Ovary (tissue), 9 donors: ENCODE results near the gene MIGA1. TPM values are rescaled to one million over a fixed set of nuclear protein-coding genes. Genes with fewer than 3 reads are reported as not detected.
"Not testable (repeated sequence)": the region's sequence is repeated elsewhere in the genome, so short reads cannot be mapped to it uniquely, and the experiment has no call there.

ENCODE experiments used
- DNase-seq, 5 donors: peaks; one replicate each; pipeline ENCODE4 v3.0.0-alpha.2; 2019 to 2020
- H3K27ac ChIP-seq, 2 donors: fragments of 200-600 bp; one replicate each; pipeline versions ENCODE4 v1.5.1 to v1.8.0; 2019 to 2022
- H3K27me3 ChIP-seq: fragments of 200-600 bp; one replicate; pipeline ENCODE4 v1.8.0; 2022
- H3K36me3 ChIP-seq: fragments of 200-600 bp; sonication (generic); one replicate; pipeline ENCODE4 v1.5.1; 2019
- H3K4me1 ChIP-seq: one replicate; pipeline ENCODE4 v1.8.1; 2013; ENCODE audit warnings: mild to moderate bottlenecking, moderate library complexity; ENCODE audit not compliant: insufficient read depth
- H3K4me3 ChIP-seq: fragments of 200-600 bp; sonication (generic); one replicate; pipeline ENCODE4 v1.5.1; 2017
- H3K9me3 ChIP-seq, 2 donors: fragments of 200-600 bp in 1 of 2; sonication (generic) in 1 of 2; one replicate each; pipeline versions ENCODE4 v1.5.1 to v1.8.1; 2013 to 2019; ENCODE audit warnings: mild to moderate bottlenecking in 1 of 2, moderate library complexity in 1 of 2
- CTCF ChIP-seq, 3 donors: fragments of 450-650 bp in 2 of 3; fragments of 200-600 bp in 1 of 3; IDR thresholded peaks; one replicate each; pipeline versions ENCODE4 v1.5.1 to v1.8.0; 2016 to 2022; ENCODE audit warnings: antibody characterized with exemption in 3 of 3, mild to moderate bottlenecking in 1 of 3
- EP300 ChIP-seq: sonication (generic); formaldehyde crosslinking; IDR thresholded peaks from one replicate; pipeline ENCODE4 v1.6.1; 2017; ENCODE audit warnings: antibody characterized with exemption
- POLR2A ChIP-seq: fragments of 450-650 bp; IDR thresholded peaks from one replicate; pipeline ENCODE4 v1.6.1; 2017; ENCODE audit warnings: antibody characterized with exemption, mild to moderate bottlenecking, moderate library complexity
- WGBS, 3 donors: extraction: QIAGEN DNeasy Blood & Tissue Kit in 1 of 3; methylation state at CpG; one replicate each; pipeline versions ENCODE4 v1.1.5 to v1.1.7; 2013 to 2017; 5-methylcytosine and 5-hydroxymethylcytosine counted together
- intact Hi-C, 4 donors: fragments of 100-400 bp; cut with DNase I; formaldehyde crosslinking; loops; one replicate each; pipeline versions ENCODE4 v1.11.0 to v1.15.1; 2022 to 2023
- polyA plus RNA-seq, 2 donors: library from polyadenylated mRNA; stranded (reverse); fragments of 200-250 nt in 1 of 2; fragments of 350-450 nt in 1 of 2; fragmentation: Illumina TruSeq in 1 of 2; extraction: RNeasy Lipid Tissue Mini Kit (QIAGEN cat#74804) in 1 of 2; gene quantifications; one replicate each; pipeline ENCODE4 v1.2.3, GENCODE V29; 2013 to 2014
- total RNA-seq, 7 donors: library from RNA; depleted of rRNA in 2 of 7; stranded (reverse); fragments of >200 nt in 2 of 7; fragmentation: NEBNext Ultra II Directional in 3 of 7; extraction: Animal tissue kit (Norgen Biotek cat#: 25700) in 3 of 7; gene quantifications; one replicate each; pipeline versions ENCODE4 v1.1.0 to v1.2.4, GENCODE V29; 2016 to 2023
- donor health status: DM: no; HTN: no; CAD: no; lungs with moderate emphysema.
- donor health status: DM: no; HTN: no; CAD: no.
- donor health status: Bipolar disorder and iron deficiency.
- donor health status: DM: yes; HTN: yes; CAD: no.
- donor health status: DM: no; HTN: no; CAD: no.
- donor health status: DM: yes; HTN: yes; CAD: no.

The MIGA1 gene
- total and polyA plus RNA-seq, 9 donors: 6.5 to 24.0 (median 18.2) TPM

DNA sequence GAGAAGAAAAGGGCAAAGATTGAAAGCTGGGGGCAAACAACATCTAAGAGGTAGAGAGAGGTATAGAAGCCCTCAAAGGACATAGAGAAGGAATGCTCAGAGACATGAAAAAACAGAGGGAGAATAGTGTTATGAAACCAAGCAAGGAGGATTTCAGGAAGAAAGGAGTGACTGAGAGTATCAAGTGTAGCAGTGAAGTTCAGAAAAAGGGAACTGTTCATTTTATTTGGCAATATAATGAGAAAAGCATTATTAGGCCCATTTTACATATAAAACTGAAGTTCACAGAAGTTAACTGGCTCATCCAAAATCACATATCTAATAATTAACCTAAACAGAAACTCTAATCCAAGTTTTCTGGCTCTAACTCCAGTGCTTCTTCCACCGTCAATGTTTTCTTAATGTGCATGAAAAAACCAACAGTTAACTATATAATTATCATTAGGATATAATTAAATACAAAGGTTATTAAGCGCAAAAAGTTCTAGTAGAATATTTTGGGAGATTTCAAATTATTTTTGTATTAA, 126.6 kb downstream of the MIGA1 start:
- no peaks in the 10 kb centered on the region for H3K36me3 ChIP-seq
- DNase-seq: no peak
- no peaks in the 10 kb centered on the region for H3K4me1 ChIP-seq
- intact Hi-C loops: no loop called here
- H3K27me3 ChIP-seq: no peaks in the 10 kb centered on the region
- no peak for TF ChIP-seq EP300
- TF ChIP-seq CTCF (IDR thresholded peaks at IDR 0.05): no peak
- TF ChIP-seq POLR2A: no peak
- no peak overlapping the region for H3K27ac ChIP-seq
- 76 to 77% (median 76%) methylated on average over 2 of the region's 2 CpGs for WGBS, 3 donors
- no peak overlapping the region for H3K4me3 ChIP-seq
- no peaks in the 10 kb centered on the region for H3K9me3 ChIP-seq

GRCh38 chr1:77906624-77907023, 127.2 kb downstream of the MIGA1 start:
- Histone ChIP-seq H3K9me3 (no peaks in the 10 kb centered on the region), H3K27me3 (no peaks in the 10 kb centered on the region), H3K36me3 (no peaks in the 10 kb centered on the region), H3K4me3 (no peak overlapping the region), H3K4me1 (no peaks in the 10 kb centered on the region), H3K27ac (no peak overlapping the region)
- no peak for DNase-seq
- intact Hi-C loops: no loop called here
- WGBS, 3 donors: 94 to 100% (median 100%) methylated on average over 1 of the region's 1 CpG
- TF ChIP-seq POLR2A: no peak
- no peak for TF ChIP-seq CTCF (IDR thresholded peaks at IDR 0.05)
- no peak for TF ChIP-seq EP300

GRCh38 chr1:77910116-77910515, 130.7 kb downstream of the MIGA1 start:
- intact Hi-C loops: no loop called here
- no peaks in the 10 kb centered on the region for H3K27me3 ChIP-seq
- no peaks in the 10 kb centered on the region for H3K9me3 ChIP-seq
- TF ChIP-seq EP300 (no peak), POLR2A (no peak), CTCF (IDR thresholded peaks at IDR 0.05) (no peak)
- no peak overlapping the region for H3K27ac ChIP-seq
- no peak overlapping the region for H3K4me3 ChIP-seq
- H3K4me1 ChIP-seq: no peaks in the 10 kb centered on the region
- no peaks in the 10 kb centered on the region for H3K36me3 ChIP-seq
- WGBS, 3 donors: 90 to 93% (median 91%) methylated on average over 4 of the region's 4 CpGs
- no peak for DNase-seq

- H3K9me3 ChIP-seq, H3K27me3 ChIP-seq, H3K27ac ChIP-seq, H3K4me1 ChIP-seq, DNase-seq, H3K4me3 ChIP-seq, H3K36me3 ChIP-seq, intact Hi-C loops: not testable (repeated sequence)
- WGBS, 3 donors: 88 to 97% (median 93%) methylated on average over 5 of the region's 5 CpGs
These were observed 139.5 kb downstream of the MIGA1 start for GRCh38 chr1:77918918-77919317.

DNA sequence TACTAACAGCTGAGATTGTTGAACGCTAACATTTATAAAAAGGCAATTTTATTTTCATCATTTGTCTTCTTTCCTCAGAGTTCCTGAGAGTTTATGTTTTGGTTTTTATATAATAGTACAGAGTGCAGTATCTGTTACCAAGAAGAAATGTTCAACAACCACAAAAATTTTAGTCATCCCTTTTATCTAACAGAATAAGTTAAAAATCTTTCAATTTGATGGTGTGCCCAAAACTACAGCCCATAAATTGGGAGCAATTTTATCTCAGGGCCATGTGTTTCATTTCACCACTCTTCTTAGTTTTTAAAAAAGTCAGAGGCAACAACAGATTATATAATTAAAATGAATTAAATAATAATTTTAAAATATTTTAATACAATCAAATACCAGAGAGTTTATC, 146.1 kb downstream of the MIGA1 start:
- intact Hi-C loops: no loop called here
- no peak for DNase-seq
- TF ChIP-seq POLR2A (no peak), CTCF (IDR thresholded peaks at IDR 0.05) (no peak), EP300 (no peak)
- Histone ChIP-seq H3K27ac (no peak overlapping the region), H3K4me1 (peaks cover 2% of the 10 kb centered on the region), H3K36me3 (no peaks in the 10 kb centered on the region), H3K9me3 (no peaks in the 10 kb centered on the region), H3K4me3 (no peak overlapping the region), H3K27me3 (no peaks in the 10 kb centered on the region)
- 12 to 26% (median 14%) methylated on average over 1 of the region's 1 CpG for WGBS, 3 donors
